Thyroid gland (tissue), 4 donors: ENCODE results near the gene PTAR1.

ENCODE experiments used
- POLR2A ChIP-seq, 2 donors: fragments of 450-650 bp; IDR thresholded peaks; one replicate each; pipeline ENCODE4 v1.6.1; 2017; ENCODE audit warnings: antibody characterized with exemption in 2 of 2, mild to moderate bottlenecking in 2 of 2, moderate library complexity in 1 of 2
- TF ChIP-seq, protein P1 (sequence below), 6 experiments: fragments of 200-600 bp in 3 of 6; fragments of 450-650 bp in 3 of 6; sonication (generic) in 3 of 6; IDR thresholded peaks; one replicate each; pipeline ENCODE4 v1.5.1; 2016 to 2019; ENCODE audit warnings: antibody characterized with exemption in 6 of 6, mild to moderate bottlenecking in 2 of 6, inconsistent platforms in 1 of 6, moderate library complexity in 1 of 6

DNA sequence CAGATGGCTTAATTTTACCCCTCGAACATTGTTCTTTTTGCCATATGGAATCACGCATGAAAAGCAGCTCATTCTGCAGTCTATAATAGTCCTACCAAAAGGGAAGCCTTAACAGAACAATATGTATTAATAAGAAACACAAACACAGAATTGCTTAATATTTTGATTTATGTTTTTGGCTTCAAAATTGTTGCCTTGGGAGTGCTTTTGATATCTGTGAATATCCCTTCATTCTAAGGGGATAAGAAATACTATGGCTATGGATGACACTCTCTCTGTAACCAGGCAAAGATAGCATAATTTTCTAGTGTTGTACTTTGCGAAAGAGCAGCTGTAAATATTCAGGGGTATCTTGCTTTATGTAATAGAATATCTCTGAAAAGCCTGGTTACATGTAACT is 34.5 kb upstream of the PTAR1 start:
- TF ChIP-seq, protein P1, sequence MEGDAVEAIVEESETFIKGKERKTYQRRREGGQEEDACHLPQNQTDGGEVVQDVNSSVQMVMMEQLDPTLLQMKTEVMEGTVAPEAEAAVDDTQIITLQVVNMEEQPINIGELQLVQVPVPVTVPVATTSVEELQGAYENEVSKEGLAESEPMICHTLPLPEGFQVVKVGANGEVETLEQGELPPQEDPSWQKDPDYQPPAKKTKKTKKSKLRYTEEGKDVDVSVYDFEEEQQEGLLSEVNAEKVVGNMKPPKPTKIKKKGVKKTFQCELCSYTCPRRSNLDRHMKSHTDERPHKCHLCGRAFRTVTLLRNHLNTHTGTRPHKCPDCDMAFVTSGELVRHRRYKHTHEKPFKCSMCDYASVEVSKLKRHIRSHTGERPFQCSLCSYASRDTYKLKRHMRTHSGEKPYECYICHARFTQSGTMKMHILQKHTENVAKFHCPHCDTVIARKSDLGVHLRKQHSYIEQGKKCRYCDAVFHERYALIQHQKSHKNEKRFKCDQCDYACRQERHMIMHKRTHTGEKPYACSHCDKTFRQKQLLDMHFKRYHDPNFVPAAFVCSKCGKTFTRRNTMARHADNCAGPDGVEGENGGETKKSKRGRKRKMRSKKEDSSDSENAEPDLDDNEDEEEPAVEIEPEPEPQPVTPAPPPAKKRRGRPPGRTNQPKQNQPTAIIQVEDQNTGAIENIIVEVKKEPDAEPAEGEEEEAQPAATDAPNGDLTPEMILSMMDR (IDR thresholded peaks at IDR 0.05): no peak
- TF ChIP-seq POLR2A (IDR thresholded peaks at IDR 0.05): no peak
